NCI-H1694 treated with DMSO at 0.1 percent for 48 hours (cell line): Measurements from ENCODE around the gene MS4A4E.
"Not testable (repeated sequence)": the region's sequence is repeated elsewhere in the genome, so short reads cannot be mapped to it uniquely, and the experiment has no call there.

Source experiments
- DNase-seq: peaks from one replicate; lab custom pipeline; 2025; lab: John Stamatoyannopoulos, UW

The MS4A4E gene

GRCh38 chr11:60170566-60170965 lies 72.4 kb downstream of the MS4A4E start:
- DNase-seq = no peak

GRCh38 chr11:60169264-60169915 lies 73.5 kb downstream of the MS4A4E start:
- DNase-seq = no peak

GRCh38 chr11:60168306-60168705 lies 74.6 kb downstream of the MS4A4E start:
- no peak for DNase-seq

GRCh38 chr11:60165951-60166350 lies 77.0 kb downstream of the MS4A4E start:
- no peak for DNase-seq

- DNase-seq = no peak
Measured at GRCh38 chr11:60165538-60165937, 77.4 kb downstream of the MS4A4E start.

GRCh38 chr11:60164550-60165075 lies 78.3 kb downstream of the MS4A4E start:
- no peak for DNase-seq

- DNase-seq = no peak
Measured at GRCh38 chr11:60161766-60162165, 81.2 kb downstream of the MS4A4E start.

GRCh38 chr11:60161107-60161506 lies 81.8 kb downstream of the MS4A4E start:
- no peak for DNase-seq

GRCh38 chr11:60159868-60160267 lies 83.1 kb downstream of the MS4A4E start:
- no peak for DNase-seq

GRCh38 chr11:60159284-60159683 lies 83.7 kb downstream of the MS4A4E start:
- DNase-seq = no peak

- DNase-seq = no peak
Measured at GRCh38 chr11:60158636-60159035, 84.3 kb downstream of the MS4A4E start.

- DNase-seq = no peak
Measured at GRCh38 chr11:60155931-60156330, 87.0 kb downstream of the MS4A4E start.

GRCh38 chr11:60152727-60153126 lies 90.2 kb downstream of the MS4A4E start:
- not testable (repeated sequence) for DNase-seq

GRCh38 chr11:60150279-60150678 lies 92.7 kb downstream of the MS4A4E start:
- DNase-seq = no peak
